Stomach (tissue), 4 donors: ENCODE measurements around the gene HK3.

Experiments used
- CTCF ChIP-seq, 7 experiments: fragments of 450-650 bp in 4 of 7; fragments of 200-600 bp in 3 of 7; sonication (generic) in 3 of 7; IDR thresholded peaks; one replicate each; pipeline ENCODE4 v1.5.1; 2016 to 2019; ENCODE audit warnings: antibody characterized with exemption in 7 of 7, control low read depth in 2 of 7, mild to moderate bottlenecking in 1 of 7
- POLR2A ChIP-seq, 4 donors: fragments of 450-650 bp; IDR thresholded peaks; one replicate each; pipeline ENCODE4 v1.6.1; 2016; ENCODE audit warnings: antibody characterized with exemption in 4 of 4, control low read depth in 2 of 4, mild to moderate bottlenecking in 1 of 4, moderate library complexity in 1 of 4

DNA sequence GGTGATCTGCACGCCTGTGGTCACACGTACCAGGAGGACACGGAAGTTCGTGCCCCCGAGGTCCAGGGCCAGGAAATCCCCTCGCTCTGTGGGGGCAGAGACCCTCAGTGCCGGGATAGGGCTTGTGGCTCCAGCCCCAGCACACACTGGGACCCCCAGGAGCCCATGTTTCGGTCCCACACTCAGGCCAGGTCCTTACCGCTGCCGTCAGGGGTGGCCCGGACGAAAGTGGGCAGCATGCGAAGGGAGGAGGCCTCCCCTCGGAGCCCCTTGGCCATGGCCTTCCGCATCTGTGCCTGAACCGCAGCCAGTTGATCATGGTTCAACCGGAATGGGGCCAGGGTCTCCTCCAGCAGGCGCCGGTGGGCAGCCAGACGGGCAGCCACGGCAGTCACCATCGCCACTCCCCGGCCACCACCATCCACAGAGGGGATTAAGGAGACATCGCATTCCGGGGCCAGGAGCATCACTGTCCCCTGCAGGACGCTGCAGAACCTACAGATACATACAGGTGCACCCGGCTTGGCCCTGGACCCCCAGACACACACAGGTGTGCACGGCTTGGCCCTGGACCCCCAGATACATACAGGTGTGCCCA is 11.8 kb downstream of the HK3 start:
- TF ChIP-seq CTCF (IDR thresholded peaks at IDR 0.05) (no peak), POLR2A (IDR thresholded peaks at IDR 0.05) (no peak)
